ENCODE data around the gene NUP214. TPM values are rescaled to one million over a fixed set of nuclear protein-coding genes. Genes with fewer than 3 reads are reported as not detected.
A peak's percentile ranks its signal among the peaks of the same experiment; 100 is the strongest.

NUP214 gene
- polyA plus RNA-seq, 1 of the 3 experiments (the other 2 are of a cell fraction) = 8.0 TPM

- TF ChIP-seq, protein P1, sequence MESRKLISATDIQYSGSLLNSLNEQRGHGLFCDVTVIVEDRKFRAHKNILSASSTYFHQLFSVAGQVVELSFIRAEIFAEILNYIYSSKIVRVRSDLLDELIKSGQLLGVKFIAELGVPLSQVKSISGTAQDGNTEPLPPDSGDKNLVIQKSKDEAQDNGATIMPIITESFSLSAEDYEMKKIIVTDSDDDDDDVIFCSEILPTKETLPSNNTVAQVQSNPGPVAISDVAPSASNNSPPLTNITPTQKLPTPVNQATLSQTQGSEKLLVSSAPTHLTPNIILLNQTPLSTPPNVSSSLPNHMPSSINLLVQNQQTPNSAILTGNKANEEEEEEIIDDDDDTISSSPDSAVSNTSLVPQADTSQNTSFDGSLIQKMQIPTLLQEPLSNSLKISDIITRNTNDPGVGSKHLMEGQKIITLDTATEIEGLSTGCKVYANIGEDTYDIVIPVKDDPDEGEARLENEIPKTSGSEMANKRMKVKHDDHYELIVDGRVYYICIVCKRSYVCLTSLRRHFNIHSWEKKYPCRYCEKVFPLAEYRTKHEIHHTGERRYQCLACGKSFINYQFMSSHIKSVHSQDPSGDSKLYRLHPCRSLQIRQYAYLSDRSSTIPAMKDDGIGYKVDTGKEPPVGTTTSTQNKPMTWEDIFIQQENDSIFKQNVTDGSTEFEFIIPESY (IDR thresholded peaks at IDR 0.05; ENCODE audit: borderline replicate concordance, low read depth) = no peak
Observed at GRCh38 chr9:131220485-131220884, 95.1 kb downstream of the NUP214 start (continued).

DNA sequence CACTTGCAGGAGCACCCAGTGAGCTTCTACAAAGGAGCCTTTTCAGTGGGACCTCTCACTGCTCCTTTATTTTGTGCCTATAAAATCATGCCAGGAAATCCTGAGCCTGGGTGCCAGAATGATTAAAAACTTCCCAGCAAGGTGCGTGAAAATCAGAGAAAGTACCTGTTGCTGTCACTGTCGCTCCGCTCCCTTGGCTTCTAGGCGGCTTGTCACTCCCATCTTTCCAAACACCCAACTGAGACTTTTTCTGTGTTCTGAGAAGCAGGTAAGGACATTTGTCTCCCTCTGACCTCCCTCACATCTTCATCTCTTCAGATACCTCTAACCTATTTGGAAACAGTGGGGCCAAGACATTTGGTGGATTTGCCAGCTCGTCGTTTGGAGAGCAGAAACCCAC, 97.1 kb downstream of the NUP214 start:
- Histone ChIP-seq H3K9me2 (no peaks in the 10 kb centered on the region), H3K9me3 (no peaks in the 10 kb centered on the region), H3F3A (replicated peaks; ENCODE audit: insufficient read depth) (no peaks in the 10 kb centered on the region), H3K4me1 (ENCODE audit: control insufficient read depth in 1 of 2, insufficient read depth in 2 of 2, low read depth in 1 of 2, low read length in 1 of 2) (peaks cover 0 to 17% of the 10 kb centered on the region in 2 experiments; a peak in 2 of 4 replicates), H3K79me2 (ENCODE audit: insufficient read depth) (no peaks in the 10 kb centered on the region), H3K9ac (no peak overlapping the region), H3K27me3 (ENCODE audit: insufficient read depth) (no peaks in the 10 kb centered on the region), H3K27ac (ENCODE audit: low read depth in 2 of 2, low read length in 1 of 2) (no peak overlapping the region), H4K20me1 (ENCODE audit: insufficient read depth) (no peaks in the 10 kb centered on the region), H2AFZ (ENCODE audit: low read depth) (no peak overlapping the region), H3K36me3 (replicated peaks in 1 of 2; ENCODE audit: control insufficient read depth in 1 of 2, insufficient read depth in 2 of 2, low read length in 1 of 2) (peaks cover 9 to 30% of the 10 kb centered on the region in 2 experiments), H3K4me2 (no peak overlapping the region), H3K4me3 (ENCODE audit: low read depth in 2 of 2, low read length in 1 of 2) (no peak overlapping the region)
- WGBS (ENCODE audit: low lambda C conversion rate) = 98% methylated on average over 6 of the region's 6 CpGs
- TF ChIP-seq RXRA (IDR thresholded peaks at IDR 0.05; ENCODE audit: borderline replicate concordance, low read depth) (no peak), SMC3 (IDR thresholded peaks at IDR 0.05; ENCODE audit: low read depth, low read length) (no peak), TEAD4 (IDR thresholded peaks at IDR 0.05; ENCODE audit: borderline replicate concordance, insufficient read depth) (no peak), TCF12 (IDR thresholded peaks at IDR 0.05) (no peak), EP300 (IDR thresholded peaks at IDR 0.05; ENCODE audit: borderline replicate concordance in 1 of 2, low read depth in 1 of 2, low read length in 1 of 2) (no peak), RFX5 (IDR thresholded peaks at IDR 0.05; ENCODE audit: low read length) (no peak), SIN3A (IDR thresholded peaks at IDR 0.05; ENCODE audit: borderline replicate concordance, low read depth, low read length) (no peak), FOXM1 (IDR thresholded peaks at IDR 0.05; ENCODE audit: low read depth) (no peak), IRF3 (IDR thresholded peaks at IDR 0.05; ENCODE audit: low read depth, low read length) (no peak), GABPA (IDR thresholded peaks at IDR 0.05; ENCODE audit: low read depth) (no peak), POLR2AphosphoS5 (IDR thresholded peaks at IDR 0.05; ENCODE audit: low read depth, low read length) (no peak)
- no peak for DNase-seq
- ChIA-PET POLR2A (no interaction called here), CTCF (interaction anchor here (1.0 to 1.2 kb wide), 3 partner anchors 9 to 114 kb away, joined by 3 read pairs; no protein-coding TSS in a partner anchor)

GRCh38 chr9:131226226-131226625, 100.8 kb downstream of the NUP214 start:
- ChIA-PET CTCF (no interaction called here), POLR2A (no interaction called here)
- no peaks in the 10 kb centered on the region for H3K9me3 ChIP-seq
- no peaks in the 10 kb centered on the region for H3K27me3 ChIP-seq (ENCODE audit: insufficient read depth)
- H3K27ac ChIP-seq (ENCODE audit: low read depth in 2 of 2, low read length in 1 of 2) = peak overlapping the region in 1 of 2 experiments; percentile 74; a peak in 2 of 4 replicates
- 94% methylated on average over 3 of the region's 3 CpGs for WGBS (ENCODE audit: low lambda C conversion rate)
- H2AFZ ChIP-seq (ENCODE audit: low read depth) = no peak overlapping the region
- TF ChIP-seq SMC3 (IDR thresholded peaks at IDR 0.05; ENCODE audit: low read depth, low read length) (no peak), TCF12 (IDR thresholded peaks at IDR 0.05) (no peak), NRF1 (IDR thresholded peaks at IDR 0.05; ENCODE audit: low read depth, low read length) (no peak)
- TF ChIP-seq, protein P1 (IDR thresholded peaks at IDR 0.05; ENCODE audit: borderline replicate concordance, low read depth) = no peak
- peaks cover 12 to 46% of the 10 kb centered on the region in 2 experiments for H3K36me3 ChIP-seq (replicated peaks in 1 of 2; ENCODE audit: control insufficient read depth in 1 of 2, insufficient read depth in 2 of 2, low read length in 1 of 2)
- no peaks in the 10 kb centered on the region for H4K20me1 ChIP-seq (ENCODE audit: insufficient read depth)
- H3K4me3 ChIP-seq (ENCODE audit: low read depth in 2 of 2, low read length in 1 of 2) = no peak overlapping the region
- no peaks in the 10 kb centered on the region for H3K9me2 ChIP-seq
- no peak overlapping the region for H3K9ac ChIP-seq
- H3K79me2 ChIP-seq (ENCODE audit: insufficient read depth) = no peaks in the 10 kb centered on the region
- DNase-seq = no peak
- peaks cover 0 to 26% of the 10 kb centered on the region in 2 experiments; a peak in 2 of 4 replicates for H3K4me1 ChIP-seq (ENCODE audit: control insufficient read depth in 1 of 2, insufficient read depth in 2 of 2, low read depth in 1 of 2, low read length in 1 of 2)
- no peak overlapping the region for H3K4me2 ChIP-seq
- H3F3A ChIP-seq (replicated peaks; ENCODE audit: insufficient read depth) = no peaks in the 10 kb centered on the region

Data from SK-N-SH (cell line).